ENCODE results near the gene PPP1R1A. TPM values are rescaled to one million over a fixed set of nuclear protein-coding genes. Genes with fewer than 3 reads are reported as not detected.
A peak's percentile ranks its signal among the peaks of the same experiment; 100 is the strongest.

The PPP1R1A gene
- polyA plus RNA-seq, 10 donors = 26.9 to 55.0 (median 41.5) TPM

DNA sequence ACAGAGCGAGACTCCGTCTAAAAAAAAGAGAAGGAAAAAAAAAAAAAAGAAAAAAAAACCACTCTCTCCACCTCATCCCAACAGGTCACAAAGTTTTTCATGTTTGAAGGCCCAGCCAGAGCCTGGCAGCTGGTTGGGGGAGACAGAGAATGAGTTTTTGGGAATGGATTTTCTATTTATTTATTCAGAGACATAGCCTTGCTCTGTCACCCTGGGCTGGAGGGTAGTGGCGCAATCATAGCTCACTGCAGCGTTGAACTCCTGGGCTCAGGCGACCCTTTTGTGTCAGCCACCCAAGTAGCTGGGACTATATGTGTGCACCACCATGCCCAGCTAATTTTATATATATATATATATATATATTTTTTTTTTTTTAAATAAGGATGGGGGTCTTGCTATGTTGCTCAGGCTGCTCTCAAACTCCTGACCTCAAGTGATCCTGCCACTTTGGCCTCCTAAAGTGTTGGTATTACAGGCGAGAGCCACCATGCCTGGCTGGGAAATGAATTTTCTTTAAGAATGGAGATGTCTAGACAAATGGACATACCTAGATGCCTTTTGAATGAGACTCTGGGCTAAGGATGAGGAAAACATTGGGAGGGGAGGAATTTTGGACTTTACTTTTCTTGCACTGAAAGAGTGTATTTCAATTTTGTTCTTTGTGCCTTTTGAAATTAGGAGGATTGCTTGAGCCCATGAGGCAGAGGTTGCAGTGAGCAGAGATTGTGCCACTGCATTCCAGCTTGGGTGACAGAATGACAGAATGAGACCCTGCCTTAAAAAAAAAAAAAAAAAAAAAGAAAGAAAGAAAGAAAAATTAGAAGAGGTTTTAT is 16.9 kb upstream of the PPP1R1A start:
- DNase-seq = no peak

DNA sequence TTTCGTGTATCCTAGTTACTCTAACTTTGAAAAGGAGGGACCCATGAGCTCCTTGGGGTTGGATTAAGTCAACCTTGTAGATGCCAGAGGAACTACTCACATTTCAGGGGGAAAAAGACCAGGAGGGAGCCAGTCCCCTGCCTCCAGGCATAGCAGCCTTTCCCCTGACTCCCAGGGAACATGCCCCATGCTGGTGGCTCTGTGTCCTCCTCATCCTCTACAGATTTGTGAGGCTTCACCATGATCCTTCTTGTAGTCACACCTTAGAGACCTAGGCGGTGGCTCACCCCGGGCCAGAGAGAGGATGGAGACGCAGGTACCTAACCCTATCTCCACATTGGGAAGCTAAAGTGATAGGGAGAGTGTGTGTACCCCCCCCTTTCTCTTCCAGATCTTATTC is 16.0 kb upstream of the PPP1R1A start:
- no peak for DNase-seq

- DNase-seq = no peak
Measured at GRCh38 chr12:54603872-54604271, 15.4 kb upstream of the PPP1R1A start.

DNA sequence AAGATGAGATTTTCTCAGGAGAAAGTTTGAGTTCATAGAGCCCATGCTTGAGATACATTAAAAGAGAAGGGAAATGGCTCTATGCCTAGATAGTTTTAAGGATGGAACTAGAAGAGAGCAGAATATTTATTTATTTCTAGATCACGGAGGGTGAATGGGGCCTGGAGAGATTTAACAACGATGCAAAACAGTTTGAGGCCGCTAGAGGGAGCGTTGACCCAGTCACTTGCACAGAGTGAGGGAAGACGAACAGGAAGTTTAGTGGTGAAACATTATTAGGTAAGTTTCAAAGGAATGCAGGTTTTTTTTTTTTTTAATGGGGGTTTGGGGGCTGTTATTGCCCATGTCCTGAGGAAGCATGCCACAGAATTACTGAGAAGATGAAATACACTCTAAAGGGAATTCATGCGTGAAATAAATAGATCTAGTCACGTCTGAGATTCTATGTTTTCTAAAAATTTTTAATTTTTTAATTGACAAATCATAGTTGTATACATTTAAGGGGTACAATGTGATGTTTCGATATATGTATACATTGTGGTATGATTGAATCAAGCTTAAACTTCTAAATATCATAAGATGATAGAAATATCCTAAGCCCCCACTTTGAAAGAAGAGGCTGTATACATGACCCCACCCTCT is 14.8 kb upstream of the PPP1R1A start:
- DNase-seq = peak; percentile 46 to 75 (median 54)

- no peak for DNase-seq
Measured at GRCh38 chr12:54602661-54603060, 14.2 kb upstream of the PPP1R1A start.

DNA sequence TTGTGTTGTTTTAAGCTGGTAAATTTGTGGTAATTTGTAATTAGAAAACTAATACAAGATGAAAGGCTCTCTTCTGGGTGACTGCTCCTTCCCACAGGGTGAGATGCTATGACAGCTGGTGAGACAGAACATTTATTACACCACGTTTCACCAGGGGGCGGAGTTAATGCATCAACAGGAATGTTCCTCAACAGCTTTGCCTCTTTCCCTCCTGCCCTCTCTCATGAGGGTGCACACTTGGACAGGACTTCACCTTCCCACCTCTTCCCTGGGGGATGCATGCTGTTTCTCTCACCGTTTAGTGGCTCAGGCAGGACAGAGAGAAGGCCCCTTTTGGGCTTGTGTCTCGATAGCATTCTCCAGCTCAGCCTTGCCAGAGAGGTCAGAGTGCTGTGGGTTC is 13.4 kb upstream of the PPP1R1A start:
- DNase-seq = no peak

DNA sequence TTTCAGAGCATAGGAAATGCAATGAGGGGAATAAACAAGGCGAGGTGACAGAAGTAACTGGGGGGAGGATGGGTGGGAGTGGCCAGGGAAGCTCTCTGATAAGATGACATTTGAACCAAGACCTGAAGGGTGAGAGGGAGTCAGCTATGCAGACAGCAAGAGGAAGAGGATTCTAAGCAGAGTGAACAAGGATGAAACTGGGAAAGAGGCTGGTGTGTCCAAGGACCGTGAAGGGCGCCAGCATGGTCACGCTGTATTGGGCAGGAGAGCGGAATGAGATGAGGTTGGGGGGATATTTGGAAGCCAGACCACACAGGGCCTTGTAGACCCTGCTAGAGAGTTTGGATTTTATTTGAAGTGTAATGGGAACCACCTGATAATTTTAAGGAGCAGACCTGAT is 10.5 kb upstream of the PPP1R1A start:
- no peak for DNase-seq

DNA sequence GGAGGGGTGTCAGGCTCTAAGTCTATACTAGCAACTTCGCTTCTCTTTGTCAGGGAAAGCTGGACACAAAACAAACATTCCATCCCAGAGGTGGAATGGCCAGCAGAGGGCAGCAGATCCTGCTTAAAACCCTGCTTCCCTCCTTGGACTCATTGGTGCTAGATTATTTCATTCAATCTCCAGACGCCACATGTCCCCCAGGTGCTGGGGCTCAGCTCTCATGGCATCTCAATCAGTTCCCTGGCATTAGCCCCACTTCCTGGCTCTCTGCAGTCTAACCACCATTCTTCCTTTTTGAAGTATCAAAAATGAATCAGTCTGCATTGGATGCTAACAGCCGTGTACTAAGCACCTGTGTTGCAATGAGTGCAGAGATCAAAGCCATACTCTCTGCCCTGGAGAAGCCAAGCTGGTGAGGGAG is 8.1 kb upstream of the PPP1R1A start:
- DNase-seq = peak; percentile 36 to 80 (median 69)

GRCh38 chr12:54595471-54595870 is 7.0 kb upstream of the PPP1R1A start:
- no peak for DNase-seq

GRCh38 chr12:54593725-54594124 is 5.3 kb upstream of the PPP1R1A start:
- no peak for DNase-seq

GRCh38 chr12:54593135-54593534 is 4.7 kb upstream of the PPP1R1A start:
- DNase-seq = no peak

DNA sequence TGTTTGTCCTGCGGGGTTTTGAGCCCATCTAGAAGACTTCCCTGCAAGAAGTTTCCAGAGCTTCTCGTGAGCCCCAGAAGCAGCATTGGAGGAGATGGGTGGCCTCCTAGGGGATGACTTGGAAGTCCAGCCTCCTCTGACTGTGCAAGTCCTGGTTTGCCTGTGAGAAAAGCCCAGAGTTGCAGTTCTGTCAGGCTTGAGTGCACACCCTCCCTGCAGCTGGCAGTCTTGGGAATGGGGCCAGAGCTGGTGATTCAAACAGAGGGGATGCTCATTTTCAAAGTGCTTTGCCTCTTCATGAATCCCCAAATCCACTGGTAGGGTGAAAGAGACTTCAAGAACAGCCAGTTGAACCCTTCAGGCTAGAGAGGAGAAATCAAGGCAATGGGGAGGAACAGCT is 3.9 kb upstream of the PPP1R1A start:
- no peak for DNase-seq

- no peak for DNase-seq
Measured at GRCh38 chr12:54590978-54591591, 2.6 kb upstream of the PPP1R1A start.

- DNase-seq = no peak
Measured at GRCh38 chr12:54589964-54590363, 1.5 kb upstream of the PPP1R1A start.

DNA sequence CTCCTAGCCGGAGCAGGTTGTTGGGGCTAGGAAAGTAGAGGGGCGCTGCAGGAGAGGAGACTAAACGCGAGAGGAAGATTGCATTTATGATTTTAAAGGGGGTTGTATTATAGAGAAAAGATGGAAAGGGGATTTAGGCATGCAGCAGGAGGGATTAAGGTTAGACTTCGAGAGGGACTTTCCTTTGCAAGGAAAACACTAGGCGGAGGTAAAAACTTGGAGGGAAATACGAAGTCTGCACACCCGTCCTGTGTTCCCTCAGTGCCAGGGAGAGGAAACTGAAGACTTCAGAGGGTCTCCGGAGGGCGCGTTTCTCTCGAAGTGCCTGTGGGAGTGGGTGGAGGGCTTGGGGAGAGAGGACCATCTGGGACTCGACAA is 420 bp upstream of the PPP1R1A start:
- DNase-seq = no peak

DNA sequence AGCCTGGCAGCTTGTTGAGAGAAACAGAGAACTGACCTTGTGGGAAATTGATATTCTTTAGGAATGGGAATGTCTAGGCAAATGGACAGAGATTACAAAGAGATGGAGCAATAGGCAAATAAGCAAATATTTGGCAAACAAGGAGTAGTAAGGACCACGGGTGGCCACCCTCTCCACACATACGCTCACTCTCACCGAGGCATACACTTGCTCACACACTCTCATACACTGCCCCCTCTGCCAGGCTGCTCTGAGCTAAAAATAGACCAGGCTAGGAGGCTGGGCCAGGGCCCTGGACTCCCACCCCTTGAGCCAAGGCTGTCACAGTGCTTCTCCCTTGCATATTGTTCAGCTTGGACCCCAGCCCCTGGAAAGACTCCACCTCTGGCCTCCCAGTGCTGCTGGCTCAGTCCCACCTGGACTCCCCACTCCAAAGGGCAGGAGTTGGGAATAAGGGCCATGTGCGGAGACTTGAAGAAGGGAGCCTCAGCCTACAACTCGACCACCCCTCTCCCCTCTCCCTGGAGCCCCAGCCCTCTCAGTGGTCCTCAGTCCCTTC is 1.1 kb downstream of the PPP1R1A start:
- peak in 2 of 3 donors; percentile 38 to 50 for DNase-seq

DNA sequence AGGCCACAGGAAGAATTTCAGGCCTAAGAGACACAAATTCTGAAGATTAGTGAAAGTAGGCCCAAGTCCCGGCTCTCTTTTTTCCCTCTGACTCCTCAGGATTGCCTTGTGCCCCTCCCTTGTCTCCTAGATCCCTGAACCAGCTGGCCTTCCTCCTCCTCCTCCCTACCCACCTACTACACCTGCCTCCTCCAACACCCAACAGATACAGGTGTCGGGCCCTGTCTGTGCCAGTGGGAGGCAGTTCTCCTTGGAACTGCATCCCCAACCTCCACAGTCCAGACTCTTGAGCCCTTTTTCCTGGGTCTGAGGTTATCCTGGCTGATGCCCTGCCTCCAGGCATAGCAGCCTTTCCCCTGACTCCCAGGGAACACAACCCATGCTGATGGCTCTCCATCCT is 1.8 kb downstream of the PPP1R1A start:
- DNase-seq = no peak

DNA sequence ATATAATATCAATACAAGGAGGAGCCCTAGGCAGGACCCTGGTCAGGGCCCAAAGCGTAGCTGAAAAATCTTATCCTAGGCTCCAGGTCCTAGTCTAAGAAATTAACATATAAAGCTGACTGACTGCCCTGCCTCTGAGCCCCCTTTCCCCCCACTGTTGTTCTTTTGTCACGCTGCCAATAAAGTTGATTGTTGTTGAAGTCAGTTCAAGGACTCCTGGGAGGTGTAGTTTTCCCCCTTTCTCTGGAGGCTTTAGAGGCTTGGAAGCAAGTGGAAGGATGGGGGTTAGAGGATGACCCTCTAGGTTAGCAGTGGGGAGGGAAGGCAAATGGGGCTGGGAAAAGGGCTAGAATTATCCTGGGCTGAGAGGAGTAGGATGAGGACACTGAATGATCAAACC is 3.2 kb downstream of the PPP1R1A start:
- no peak for DNase-seq

GRCh38 chr12:54584128-54584527 is 4.3 kb downstream of the PPP1R1A start:
- DNase-seq = no peak

- no peak for DNase-seq
Measured at GRCh38 chr12:54583726-54584125, 4.7 kb downstream of the PPP1R1A start.

- DNase-seq = no peak
Measured at GRCh38 chr12:54581412-54581811, 7.0 kb downstream of the PPP1R1A start.

DNA sequence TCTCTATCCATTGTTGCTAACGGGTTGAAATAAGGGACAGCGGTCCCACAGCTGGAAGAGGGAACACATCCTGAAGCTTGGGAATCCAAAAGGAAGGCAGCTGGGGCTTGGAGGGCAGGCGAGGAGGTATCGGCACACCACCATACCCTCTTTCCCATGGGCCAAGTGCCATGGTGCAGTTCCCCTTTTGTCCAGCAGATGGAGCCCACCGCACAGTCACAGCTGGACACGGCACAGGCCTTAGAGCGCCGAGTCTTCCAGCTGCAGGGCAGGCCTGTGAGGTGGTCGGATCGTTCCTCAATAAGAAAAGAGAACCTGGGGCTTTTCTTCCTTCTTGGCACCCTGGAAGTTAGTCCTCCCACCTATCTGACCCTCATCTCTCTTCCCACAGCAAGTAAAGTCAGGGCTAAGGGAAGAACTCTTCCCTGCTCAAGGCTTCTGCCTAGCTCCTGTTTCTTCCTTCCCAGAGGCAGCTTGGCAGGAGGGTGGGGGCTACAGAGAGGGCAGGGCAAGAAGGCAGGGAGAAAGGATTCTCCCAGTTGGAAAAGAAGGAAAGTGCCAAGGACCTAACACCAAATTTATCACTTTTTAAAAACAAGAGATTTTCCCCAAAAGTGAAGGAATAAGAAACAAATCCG is 8.6 kb downstream of the PPP1R1A start:
- peak; percentile 71 to 93 (median 88) for DNase-seq
